NCI-H2107 treated with DMSO at 0.1 percent for 48 hours (cell line): ENCODE results near the gene IMMT.
"Not testable (repeated sequence)": the region's sequence is repeated elsewhere in the genome, so short reads cannot be mapped to it uniquely, and the experiment has no call there.

Experiments
- DNase-seq: peaks from one replicate; lab custom pipeline; 2025; ENCODE audit not compliant: unreplicated experiment; lab: John Stamatoyannopoulos, UW

IMMT gene

DNA sequence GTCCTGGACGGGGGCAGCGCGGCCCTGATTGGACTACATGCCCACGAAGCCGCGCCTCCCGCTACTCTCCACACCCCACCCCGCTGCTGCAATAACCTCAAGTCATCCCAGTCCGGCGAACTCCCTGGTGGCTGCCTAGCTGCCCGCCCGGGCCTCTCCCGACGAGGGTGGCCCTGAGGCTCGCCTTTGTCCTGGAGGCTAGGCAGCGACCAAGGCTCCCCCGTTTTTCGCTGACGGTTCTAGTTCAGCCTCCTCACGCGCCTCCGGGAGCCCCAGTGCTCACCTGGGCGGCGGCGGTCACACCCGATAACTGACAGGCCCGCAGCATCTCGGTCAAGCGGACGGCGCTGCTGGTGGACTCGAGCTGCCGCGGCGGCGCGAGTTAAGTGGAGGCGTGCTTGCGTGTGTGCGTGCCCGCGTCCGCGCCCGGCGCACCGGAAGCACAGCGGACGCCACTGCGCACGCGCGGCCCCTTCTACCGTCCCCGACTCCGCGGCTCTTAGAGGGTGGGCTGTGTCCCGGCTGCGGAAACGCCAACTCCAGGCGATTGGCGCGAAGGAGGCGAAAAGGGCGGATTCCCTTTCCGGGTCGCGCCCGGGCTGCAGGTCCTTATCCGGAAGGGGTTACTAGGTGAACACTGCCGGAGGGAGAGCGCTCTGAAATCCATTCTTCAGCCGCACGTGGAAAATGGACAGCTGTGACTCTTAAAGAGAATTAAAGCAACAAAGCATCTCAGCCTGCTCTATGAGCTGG lies at the start of gene IMMT:
IMMT (minus strand) TSS at position 408 of the 753 bp plus-strand sequence; CDS start at position 328, 80 bp downstream.
- DNase-seq, result peak; percentile 82

DNA sequence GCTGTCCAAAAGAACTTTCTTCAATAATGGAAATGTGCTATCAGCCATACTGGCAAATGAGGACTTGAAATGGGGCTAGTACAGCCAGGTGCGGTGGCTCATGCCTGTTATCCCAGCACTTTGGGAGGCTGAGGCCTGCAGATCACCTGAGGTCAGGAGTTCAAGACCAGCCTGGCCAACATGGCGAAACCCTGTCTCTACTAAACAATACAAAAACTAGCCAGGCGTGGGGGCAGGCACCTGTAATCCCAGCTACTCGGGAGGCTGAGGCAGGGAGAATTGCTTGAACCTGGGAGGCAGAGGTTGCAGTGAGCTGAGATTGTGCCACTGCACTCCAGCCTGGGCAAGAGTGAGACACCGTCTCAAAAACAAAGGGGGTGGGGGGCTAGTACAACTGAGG lies 49.5 kb upstream of the IMMT start:
- DNase-seq, result not testable (repeated sequence)

DNA sequence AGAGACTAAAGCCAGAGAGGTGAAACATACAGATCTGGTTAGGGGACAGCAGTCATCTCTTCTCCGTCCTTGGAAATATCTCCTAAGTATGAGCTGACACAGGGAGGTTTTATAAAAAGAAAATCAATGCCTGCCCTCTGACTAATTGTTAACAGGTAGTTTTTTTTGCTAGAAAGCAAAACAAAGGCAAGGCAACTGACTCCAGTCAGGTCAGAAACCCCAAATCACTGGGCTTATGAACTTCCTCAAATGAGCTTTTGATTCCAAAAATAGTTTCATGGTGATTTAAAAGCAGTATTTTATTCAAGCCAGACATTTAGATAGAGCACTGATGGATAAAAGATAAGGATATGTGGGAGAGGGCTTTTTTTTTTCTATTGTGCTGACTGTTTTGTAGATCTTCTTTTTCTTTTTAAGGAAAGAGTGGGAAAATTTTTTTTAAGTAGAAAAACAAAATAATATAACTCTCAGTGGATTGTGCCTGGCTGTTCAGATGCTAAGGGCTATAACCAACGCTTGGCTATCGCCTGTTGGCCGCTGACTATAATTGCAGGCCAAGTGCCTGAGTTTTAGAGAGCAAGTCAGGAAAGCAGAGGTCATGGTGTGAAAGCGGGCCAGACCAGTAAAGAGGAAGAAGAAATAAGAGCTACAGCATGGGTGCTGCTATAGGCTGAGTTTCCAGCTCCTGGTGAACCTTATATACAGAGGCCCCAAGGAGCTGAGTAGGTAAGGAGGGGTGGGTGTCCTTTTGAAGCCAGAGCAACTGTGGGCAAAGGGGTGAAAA lies 48.9 kb upstream of the IMMT start:
- DNase-seq, result no peak

DNA sequence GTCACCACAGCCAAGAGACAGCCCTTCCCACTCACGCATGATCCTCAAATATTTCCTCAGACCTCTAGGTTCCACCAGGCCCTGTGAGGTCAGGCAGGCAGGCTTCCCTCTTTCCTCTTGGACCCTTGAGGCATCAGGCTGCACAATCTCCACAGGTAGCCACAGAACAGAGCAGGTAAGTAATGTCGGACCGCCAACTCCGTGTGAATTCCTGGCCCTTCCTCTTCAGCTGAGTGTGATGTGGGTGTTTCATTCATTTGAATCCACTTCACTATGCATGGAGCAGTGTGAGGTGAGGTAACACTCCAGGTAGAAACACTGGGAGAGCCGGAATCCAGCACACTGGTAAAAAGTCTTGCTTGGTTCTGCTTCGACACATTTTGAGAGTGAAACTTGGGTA lies 48.0 kb upstream of the IMMT start:
- no peak for DNase-seq

DNA sequence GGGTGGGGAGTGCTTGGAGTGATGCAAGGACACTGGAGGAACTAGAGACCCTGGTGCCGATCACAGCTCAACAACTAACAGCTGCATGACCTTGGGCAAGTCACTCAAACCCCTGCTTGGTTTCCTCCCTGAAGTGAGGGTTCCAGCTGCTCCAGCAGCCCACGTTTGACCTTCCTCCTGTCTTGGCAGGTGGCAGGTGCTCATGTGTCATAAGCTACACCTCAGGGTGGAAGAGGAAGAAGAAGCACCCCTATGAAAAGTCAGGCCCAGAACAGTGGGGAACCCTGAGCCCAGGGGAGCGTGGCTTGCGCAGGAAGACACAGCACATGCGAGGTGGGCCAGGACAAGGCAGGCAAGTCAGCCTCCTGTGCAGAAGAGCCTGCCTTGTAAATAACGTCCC lies 46.3 kb upstream of the IMMT start:
- no peak for DNase-seq

DNA sequence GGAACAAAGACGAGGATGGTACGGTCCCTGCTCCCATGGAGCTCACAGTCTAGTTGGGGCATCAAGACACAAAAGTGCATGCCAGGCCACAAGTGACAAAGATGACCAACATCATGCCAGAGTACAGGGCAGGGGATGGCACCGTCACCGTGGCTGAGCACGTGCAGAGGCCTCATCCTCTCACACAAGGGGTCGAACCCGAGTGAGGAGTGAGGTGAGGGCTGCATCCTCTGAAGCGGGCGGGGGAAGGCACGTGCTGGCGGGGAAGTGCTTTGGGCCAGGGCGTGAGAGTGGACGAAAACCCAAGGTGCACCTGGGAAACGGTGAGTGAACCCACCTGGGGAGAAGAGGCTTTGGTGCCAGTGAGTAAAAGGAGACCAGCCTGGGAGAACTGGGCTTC lies 45.0 kb upstream of the IMMT start:
- no peak for DNase-seq

DNA sequence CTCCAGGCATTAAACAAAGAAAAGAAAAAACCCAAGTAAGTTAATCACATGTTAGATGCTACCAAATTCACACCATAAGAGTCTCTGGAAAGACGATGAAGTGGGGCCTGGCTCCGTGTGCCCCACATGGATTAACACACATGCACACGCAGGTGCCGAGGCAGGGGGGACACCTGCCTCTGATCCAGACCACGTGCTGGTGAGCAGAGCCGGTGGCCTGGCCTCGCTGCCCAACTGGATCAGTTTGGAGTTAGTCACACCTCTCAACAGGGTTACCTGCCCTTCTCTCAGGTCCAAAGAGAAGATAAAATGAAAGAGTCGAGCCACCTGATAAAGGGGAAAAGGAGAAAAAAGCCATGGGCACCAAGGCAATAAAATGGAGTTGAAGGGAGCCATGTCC lies 44.5 kb upstream of the IMMT start:
- DNase-seq, result no peak

DNA sequence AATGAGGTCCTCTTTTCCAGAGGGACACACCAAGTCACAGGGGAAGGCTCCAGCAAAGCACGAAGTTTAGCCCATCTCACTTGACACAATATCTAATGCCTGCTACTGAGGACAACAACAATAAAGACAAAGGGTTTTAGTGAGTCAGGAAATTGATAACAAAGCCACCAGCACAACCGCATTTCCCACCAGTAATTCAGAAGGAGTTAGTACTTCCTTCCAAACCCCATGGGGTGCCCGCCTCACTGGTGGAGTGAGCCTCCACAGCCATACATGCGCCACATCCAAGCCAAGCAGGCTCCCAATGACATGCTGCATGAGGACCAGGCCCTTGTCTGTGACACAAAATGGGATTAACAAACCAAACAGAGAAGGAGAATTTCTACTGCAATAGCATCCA lies 44.1 kb upstream of the IMMT start:
- DNase-seq, result no peak

DNA sequence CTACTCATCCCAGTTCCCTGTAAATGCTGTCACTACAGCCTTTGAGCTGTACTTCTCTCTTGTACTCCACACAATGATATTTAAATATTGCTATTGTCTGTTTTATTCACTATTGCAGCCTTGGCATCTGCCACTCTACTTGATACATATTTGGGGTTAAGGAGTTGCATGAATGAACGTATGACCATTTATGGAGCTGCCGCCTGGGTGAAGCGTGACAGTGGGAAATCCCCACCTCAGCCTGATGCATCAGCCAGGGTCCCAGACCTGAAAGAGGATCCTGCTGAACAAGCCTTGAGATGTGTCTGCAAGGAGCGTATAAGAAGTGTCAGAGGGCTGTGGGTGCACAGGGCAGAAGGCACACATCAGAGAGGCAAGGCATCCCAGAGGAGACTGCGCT lies 43.1 kb upstream of the IMMT start:
- no peak for DNase-seq

DNA sequence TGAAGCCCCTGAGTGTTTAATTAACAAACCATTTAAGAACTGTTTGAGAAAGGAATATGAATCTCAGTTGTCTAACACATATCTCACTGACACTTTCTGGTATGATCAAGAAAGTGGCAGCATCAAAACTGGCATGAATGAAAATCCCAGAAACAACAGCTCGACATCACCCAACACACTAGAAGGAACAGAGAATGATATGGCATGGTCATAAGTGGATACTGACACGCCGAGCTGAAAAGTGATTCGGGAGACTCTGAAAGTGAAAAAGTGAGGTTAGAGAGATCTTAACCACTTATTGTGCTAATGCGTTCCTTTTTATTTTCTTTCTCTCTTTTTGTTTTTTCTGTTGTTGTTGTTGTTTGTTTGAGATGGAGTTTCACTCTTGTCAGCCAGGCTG lies 41.9 kb upstream of the IMMT start:
- DNase-seq, result no peak

DNA sequence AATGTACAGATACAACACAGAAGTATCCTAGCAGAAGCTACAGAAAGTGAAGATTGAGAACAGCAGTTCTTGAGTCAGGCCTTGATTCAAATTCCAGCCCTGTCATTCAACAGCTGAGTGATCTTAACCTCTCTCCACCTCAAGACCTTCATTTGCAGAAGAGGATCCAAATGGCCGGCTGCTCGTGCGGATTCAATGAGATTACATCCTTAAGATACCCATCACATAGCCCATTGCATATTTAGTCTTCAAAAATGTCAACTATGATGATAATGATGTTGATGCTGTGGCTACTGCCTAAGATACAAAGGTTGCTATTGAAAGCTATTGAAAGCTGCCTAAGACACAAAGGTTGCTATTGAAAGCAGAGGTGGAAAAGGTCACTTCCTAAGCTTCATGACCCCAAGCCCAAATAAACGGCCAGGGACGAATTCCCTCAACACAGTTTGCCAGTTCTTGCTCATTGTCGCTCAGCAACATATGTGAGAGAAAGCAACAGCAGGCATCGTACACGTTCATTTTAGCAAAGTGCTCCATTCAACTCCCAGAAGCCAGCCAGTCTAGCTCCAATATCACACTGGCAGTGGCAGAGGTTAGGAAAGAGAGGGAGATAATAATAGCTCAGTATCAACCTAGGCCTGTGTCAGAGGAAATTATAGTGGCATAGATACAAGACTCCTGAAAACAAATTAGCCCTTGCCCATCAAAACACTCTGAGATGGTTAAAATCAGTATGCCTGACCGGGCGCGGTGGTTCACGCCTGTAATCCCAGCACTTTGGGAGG lies 40.1 kb upstream of the IMMT start:
- DNase-seq, result no peak

DNA sequence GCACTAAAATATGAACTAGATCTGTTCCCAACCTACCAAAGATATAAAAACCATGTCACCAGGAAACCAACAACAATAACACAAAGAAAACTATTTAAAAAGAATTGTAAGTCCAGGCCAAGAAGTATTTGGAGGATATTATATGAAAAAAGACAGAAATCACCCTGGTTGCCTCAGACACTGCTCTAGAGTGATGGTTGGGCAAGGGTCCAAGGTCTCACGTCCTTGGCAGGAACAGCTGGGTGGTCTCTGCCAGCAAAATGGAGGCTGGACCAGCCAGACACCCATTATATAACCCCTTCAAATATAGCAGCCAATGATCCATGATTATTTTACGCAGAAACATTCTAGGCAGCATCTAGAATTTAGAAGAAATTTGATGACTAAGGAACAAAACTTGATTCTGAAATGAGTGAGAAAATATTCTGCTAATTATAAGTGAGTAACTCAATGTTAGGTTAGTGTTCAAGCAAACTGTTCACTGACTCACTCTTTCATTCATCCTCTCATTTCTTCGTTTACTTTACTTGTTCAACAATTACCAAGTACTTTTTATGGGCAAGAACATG lies 39.4 kb upstream of the IMMT start:
- DNase-seq, result no peak

DNA sequence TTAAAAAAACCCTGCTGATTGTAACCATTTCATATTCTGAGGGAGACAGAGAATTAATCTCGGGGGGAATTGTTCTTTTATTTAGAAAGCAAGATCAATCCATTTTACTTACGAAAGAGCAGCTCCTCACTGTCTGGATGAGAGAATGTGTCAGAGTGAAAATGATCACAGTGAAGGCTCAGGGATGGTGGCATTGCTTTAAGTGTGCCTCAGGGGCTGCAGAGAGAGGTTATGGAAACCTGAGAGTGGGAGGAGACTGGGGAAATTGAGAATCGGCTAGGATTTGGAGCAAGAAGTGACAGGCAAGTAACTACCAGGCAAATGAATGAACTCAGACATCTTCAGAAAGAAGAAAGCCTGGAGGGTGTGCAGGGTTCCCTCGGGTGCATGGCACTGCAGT lies 38.2 kb upstream of the IMMT start:
- DNase-seq, result peak; percentile 5

DNA sequence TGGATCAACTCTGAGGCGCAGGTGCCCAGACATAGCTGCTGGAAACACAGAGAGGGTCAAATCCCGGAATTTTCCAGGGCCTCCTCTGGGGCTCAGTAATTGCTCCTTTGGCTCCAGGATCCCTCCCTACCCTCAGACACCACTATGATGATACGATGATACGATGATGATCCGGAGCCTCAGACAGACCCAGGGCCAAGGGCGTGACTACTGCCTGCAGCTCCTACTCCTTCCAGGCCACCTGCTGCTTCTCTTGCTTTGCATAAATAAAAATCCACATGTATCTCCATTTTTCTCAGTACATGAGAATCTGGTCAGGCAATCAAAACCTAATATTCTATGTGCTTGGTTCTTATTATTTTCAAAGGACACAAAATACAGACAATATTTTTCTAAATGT lies 37.6 kb upstream of the IMMT start:
- no peak for DNase-seq

DNA sequence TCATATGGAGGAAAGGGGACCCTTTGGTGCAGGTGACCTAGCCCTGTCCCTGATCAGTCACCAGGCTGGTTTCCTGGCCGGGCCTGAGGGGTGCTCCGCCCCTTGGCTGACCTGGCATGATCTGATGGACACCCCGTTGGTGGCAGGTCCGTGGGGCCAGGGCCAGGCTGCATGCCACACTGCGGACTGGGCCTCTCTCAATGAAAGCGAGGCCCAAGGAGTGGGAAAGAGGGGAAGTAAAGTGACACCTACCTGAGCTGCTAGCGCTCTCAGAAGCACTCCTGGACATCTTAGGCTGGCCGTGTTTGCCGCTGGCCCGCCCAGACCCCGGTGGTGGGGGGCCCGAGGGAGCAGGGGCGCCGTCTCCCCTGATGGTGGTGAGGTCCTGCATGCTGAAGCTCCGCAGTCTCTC lies 37.1 kb upstream of the IMMT start:
- DNase-seq, result no peak

DNA sequence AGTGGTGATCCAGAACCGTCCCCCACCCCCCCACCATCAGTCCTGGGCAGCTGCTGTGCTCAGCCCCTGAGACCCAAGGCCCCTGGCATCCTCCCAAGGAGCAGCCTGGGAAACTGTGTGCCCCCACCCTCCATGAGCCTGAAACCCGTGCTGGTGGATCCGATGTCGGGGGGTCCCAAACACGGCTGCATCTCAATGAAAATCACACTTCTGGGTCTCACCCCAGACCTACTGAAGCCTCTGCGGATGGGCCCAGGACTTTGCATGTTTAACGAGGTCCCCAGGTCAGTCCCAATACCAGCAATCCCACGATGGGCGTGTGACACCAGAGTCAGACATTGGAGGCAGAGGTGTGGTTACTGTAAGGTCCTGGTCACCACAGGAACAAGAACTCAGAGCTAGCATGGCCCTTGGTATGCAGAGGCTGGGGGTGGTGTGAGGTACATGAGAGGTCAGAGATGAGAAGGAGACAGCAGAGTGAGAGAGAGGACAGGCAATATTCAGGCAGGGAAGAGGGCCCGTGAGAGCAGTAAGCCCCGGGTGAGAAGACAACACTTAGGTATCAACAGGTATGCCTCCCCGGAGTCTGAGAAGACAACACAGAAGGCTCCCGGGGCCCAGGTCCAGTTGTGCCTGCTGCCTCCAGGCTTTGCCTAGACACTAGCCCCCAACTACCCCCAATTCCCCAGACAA lies 36.6 kb upstream of the IMMT start:
- no peak for DNase-seq

DNA sequence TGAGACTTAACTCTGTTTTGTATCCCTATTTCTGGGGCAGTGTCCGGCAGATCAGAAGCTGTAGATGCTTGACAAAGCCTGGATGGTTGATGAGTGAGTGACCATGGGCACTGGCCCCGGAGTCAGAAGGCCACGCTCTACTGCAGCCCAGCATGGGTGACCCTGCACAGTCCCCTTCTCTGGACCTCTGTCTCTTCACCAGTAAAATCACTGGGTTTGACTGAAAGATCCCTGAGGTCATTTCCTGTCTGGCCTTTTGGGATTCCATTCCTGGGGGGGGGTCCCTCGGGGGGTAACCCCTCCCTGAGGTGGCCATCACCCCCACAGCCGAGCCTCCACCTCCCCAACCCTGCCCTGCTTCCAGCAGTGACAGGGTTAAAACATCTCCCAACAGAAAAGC lies 35.7 kb upstream of the IMMT start:
- DNase-seq, result no peak

DNA sequence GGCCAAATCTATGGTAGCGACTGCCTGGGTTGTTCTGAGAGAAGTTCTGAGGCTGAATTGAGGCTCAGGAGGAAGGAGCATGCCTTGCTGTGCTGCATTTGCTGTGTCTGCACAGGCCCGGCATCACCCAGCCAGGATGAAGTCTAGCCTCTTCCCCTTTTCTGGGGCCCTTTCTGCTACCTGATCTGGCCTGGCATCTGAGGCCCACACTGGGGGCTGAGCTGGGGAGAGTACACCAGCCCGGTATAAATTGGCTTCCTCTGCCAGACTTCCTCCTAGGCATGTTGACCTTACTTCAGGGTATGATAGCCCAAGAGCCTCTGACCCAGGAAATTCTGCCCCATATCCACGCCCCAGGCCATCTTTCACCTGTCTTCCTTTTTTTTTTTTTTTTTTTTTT lies 34.0 kb upstream of the IMMT start:
- no peak for DNase-seq

DNA sequence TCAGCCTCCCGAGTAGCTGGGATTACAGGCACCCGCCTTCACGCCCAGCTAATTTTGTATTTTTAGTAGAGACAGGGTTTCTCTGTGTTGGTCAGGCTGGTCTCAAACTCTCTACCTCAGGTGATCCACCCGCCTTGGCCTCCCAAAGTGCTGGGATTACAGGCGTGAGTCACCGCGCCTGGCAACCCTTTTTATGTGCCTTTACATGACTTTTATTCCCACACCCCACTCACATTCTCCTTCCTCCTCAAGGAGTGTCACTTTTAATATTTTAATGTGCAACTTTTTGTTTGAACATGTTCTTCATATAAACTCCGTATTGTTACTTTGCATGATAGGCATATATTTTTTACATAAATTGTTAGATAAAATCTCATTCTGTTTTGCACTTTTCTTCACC lies 33.3 kb upstream of the IMMT start:
- DNase-seq, result not testable (repeated sequence)

DNA sequence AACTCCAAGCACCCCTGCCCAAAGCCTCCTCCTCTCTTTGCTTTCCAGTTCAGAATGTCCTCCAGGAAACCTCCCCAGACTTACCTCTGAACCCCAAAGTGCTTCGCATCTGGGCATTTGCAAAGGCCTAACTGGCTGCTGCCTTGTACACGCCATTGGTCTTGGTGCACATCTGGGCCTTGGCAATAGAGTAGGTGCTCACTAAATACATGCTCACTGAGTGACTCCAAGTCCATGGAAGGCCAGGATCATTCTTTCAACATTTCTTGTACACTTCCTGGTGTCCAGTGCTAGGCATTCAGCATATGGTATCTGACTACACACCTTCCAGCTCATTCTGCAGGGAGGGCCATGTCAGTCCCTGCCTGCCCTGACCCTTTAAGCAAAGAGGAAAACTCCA lies 32.4 kb upstream of the IMMT start:
- DNase-seq, result no peak
